IPS DF 4.7 (cell line): ENCODE results near the gene ZNF136.

Experiments
- DNase-seq: peaks from one replicate; pipeline ENCODE4 v3.0.0-alpha.2; 2013; ENCODE audit warnings: low spot score; ENCODE audit errors: extremely low read depth

ZNF136 gene

DNA sequence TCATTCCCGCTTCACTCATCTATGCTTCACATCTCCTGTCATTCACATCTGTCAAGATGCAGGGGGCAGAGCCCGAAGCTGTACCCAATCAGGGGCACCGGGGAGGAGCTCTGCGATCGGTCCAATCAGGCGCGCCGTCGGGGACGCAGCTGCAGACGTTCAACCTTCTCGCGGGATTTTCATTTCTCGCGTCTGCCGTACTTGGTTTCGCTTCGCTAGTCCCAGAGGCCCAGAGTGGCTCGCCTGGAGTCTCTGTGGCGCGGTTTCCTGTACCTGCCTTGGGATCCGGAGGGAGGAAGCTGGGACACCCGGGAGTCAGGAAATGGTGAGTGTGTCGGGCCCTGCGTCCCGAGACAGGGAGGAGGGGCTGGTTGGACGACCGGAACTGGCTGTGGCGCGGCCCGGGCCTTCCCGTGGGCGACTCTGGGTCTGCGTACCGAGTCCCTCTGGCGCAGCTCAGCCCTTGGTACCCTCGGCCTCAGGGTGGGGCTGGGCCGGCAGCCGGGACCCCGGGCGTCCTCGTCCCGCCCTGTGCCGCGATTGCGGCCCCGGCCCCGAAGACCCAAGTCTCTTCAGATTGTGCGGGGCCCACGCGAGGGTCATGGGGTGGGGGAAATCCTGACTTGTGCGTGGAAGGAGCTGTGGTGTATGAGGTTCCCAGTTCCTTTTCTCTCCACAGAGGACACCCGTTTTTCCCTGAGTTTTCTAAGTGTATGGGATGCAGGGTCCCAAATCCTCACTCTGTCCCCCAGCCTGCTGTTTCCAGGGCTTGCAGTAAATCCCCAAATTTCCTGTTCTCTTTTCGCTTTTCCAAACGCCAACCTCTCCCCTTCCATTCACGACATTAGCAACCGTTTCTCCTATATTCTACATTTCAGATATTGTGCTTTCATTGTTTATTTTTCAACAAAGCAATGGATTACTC, at the start of gene ZNF136:
Gene ZNF136 (plus strand): TSS at position 215 of the 925 bp plus-strand sequence. CDS start 108 bp downstream, at position 323.
- DNase-seq = no peak

- no peak for DNase-seq
Measured at GRCh38 chr19:12113121-12113520, 49.8 kb upstream of the ZNF136 start.

GRCh38 chr19:12117201-12117970, 45.5 kb upstream of the ZNF136 start:
- DNase-seq = no peak

GRCh38 chr19:12126707-12127106, 36.2 kb upstream of the ZNF136 start:
- DNase-seq = no peak

DNA sequence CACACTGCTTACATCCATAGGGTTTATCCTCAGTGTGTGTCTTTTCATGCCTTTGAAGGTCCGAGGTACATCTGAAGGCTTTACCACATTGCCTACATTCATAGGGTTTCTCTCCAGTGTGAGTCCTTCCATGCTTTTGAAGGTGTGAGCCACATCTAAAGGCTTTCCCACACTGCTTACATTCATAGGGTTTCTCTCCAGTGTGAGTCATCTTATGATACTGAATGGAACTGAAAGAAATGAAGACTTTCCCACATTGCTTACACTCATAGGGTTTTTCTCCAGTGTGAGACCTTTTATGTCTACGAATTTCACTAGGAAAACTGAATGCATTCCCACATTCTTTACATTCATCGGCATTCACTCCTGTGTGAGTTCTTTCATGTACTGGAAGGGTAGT, 29.8 kb upstream of the ZNF136 start:
- no peak for DNase-seq

DNA sequence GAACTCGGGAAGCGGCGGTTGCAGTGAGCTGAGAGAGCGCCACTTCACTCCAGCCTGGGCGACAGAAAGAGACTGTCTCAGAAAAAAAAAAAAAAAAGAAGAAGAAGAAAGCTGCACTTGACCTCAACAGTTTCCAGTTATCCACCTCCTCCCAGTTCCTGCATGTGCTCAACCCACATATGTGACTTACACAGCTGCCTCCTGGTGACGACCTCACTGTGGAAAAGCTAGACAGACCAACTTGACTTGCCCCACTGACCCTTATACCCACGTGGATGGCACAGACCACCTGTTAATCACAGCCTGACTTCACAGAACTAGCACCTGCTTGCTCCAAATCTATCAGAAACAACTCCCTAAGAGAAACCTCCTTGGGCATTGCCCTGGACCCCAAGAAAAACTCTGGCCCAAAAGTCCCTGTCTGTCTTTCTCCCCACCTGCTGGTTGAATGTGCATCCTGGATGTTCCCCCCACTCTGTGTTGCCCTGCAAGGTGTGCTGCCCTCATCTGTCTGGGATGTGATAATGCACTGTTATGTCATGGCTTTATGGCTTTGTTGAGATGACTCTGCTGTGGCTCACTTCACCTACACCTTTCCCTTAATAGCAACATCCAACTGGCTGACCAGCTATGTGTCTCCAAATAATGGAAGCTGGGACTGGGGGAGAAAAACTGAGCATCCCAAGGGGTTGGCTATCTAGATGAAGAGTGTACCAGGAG, 25.5 kb upstream of the ZNF136 start:
- DNase-seq = no peak

GRCh38 chr19:12139269-12139668, 23.6 kb upstream of the ZNF136 start:
- DNase-seq = no peak

GRCh38 chr19:12139885-12140544, 22.9 kb upstream of the ZNF136 start, which contains the start of gene ZNF20:
TSS of gene ZNF20 (minus strand) at chr19:12140350. CDS start at chr19:12140182, 168 bp downstream.
- no peak for DNase-seq

DNA sequence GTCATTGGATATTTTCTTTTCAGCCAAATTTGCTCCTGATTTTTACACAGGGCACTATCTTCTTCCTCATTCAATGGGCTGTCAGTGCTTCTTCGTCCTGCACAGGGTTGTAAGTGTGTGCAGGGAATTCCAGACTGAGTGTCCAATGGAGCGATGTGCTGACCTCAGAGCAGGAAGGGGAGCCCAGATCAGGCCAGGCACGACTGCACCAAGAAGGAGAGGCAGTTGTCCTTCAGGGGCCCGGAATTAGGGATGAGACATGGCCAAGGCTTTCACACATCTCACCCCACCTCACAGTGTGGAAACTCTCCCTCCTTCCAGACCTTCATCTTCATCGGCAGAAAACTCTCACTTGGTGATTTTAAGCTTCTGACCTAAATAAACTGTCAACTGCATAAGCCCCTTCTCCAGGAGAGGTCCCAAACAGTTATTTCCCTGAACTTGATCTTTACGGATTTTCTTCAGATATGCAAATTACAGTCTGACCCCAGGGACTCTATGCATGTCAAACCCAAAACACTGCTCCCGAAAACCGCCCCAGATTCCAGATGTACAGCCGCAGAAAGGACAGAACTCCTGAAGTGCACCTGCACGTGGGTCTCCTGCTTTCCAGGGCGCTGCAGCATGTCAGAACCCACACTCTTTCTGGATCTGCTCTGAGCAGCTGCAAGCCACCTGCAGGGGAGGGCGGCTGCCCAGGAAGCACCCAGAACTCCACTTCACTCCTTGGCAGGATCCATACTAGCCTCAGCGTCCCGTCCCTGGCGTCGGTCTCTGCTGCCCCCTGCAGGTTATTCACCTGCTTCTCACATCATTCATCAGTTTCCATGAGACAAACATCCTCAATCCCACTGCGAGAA, 22.1 kb upstream of the ZNF136 start:
- DNase-seq = no peak

DNA sequence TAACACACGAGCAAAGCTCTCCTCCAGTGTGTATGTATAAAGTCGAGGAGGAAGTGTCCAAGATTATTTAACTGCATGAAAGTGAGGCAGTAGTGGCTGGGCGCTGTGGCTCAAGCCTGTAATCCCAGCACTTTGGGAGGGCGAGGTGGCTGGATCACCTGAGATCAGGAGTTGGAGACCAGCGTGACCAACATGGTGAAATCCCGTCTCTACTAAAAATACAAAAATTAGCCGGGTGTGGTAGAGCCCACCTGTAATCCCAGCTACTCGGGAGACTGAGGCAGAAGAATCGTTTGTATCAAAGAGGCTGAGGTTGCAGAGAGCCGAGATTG, 21.5 kb upstream of the ZNF136 start:
- DNase-seq = no peak

GRCh38 chr19:12145348-12145747, 17.5 kb upstream of the ZNF136 start:
- no peak for DNase-seq

GRCh38 chr19:12155324-12155860, 7.5 kb upstream of the ZNF136 start:
- no peak for DNase-seq

- DNase-seq = no peak
Measured at GRCh38 chr19:12156223-12157058, 6.5 kb upstream of the ZNF136 start, which contains the start of gene ZNF625. TSS of gene ZNF625 (minus strand) at chr19:12156734. CDS start at chr19:12156558, 176 bp downstream.

GRCh38 chr19:12159773-12160414, 3.0 kb upstream of the ZNF136 start:
- no peak for DNase-seq

DNA sequence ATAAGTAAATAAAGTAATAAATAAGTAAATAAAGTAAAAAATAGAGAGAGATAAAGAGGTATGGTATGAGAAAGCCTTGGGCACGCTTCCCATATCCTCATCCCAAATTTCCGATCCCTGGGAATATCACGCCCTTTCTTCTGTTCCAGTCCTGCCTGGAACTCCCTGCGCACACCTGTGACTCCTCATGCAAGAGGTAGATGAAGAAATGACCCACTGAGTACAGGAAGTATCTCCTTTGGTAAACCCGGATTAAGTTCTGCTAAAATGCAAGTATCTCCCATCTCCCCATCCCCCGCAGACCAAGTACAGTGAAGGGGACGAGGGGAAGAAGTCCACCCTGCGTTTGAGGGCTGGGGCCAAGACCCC, 399 bp upstream of the ZNF136 start:
- no peak for DNase-seq

- no peak for DNase-seq
Measured at GRCh38 chr19:12163826-12164225, 930 bp downstream of the ZNF136 start.

GRCh38 chr19:12166626-12167025, 3.7 kb downstream of the ZNF136 start:
- DNase-seq = no peak

- DNase-seq = no peak
Measured at GRCh38 chr19:12180377-12180776, 17.5 kb downstream of the ZNF136 start.

DNA sequence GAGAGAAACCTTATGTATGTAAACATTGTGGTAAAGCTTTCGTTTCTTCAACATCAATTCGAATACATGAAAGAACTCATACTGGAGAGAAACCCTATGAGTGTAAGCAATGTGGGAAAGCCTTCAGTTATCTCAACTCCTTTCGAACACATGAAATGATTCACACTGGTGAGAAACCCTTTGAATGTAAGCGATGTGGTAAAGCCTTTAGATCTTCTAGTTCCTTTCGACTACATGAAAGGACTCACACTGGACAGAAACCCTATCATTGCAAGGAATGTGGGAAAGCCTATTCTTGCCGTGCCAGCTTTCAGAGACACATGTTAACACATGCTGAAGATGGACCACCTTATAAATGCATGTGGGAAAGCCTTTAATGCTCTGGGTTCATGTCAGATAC, 24.7 kb downstream of the ZNF136 start:
- DNase-seq = no peak
